Ecto neural progenitor cell (in vitro differentiated cells): ENCODE measurements around the gene DOCK4.

ENCODE experiments used
- DNase-seq: peaks from one replicate; pipeline ENCODE4 v3.0.0-alpha.2; 2018; ENCODE audit warnings: low spot score

Gene DOCK4

DNA sequence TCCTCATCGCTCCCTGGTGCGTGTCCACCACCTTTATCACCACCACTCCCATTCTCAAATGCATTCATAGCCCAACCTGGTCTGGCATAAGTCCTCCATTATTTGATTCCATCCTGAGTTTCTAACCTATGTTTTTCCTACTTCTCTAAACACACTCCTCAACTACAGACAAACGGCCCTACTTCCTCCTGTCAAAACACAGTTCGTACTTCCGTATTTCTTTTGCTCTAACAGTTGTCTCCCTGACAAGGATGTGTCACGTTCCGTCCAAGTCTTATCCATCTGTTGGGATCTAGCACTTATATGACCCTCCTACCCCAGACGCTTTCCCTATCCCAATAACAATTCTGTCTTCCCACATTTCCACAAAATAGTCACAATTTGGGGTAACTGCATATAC lies 46.8 kb downstream of the DOCK4 start:
- DNase-seq, result no peak

DNA sequence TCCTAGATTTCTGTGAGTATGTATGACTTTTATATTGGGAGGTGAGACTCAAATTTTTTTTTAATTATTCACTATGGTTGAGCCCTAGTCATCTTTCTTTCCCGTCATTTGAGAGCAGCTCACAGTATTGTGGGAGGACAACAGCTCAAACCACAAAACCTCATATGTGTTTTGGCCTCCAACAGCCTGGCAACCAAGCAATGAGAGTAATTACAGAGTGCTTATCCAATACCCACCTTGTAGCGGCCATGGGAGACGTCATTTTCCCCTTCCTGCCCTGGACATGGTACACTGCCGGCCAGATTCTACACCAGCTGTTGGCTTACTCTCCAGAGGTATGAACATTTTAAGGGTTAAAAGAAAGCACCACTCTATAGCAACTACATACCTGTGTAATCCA lies 49.1 kb downstream of the DOCK4 start:
- DNase-seq, result no peak

DNA sequence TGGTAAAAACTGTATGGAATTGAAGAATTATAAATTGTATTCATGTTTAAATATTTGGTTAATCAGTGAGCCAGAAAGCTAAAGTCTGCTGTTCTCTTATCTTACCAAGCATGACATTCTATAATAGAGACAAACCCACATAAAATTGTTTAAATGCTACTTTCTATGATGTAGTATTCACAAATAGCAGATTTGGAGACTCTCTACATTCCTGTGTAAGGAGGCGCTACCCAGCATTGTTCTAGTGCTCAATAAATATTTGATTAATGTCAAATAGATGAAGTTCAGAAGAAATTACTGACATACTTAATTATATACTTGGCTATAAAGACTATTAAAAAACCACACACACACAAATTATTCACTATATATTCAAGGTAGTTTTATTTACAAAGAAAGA lies 49.8 kb downstream of the DOCK4 start:
- no peak for DNase-seq

DNA sequence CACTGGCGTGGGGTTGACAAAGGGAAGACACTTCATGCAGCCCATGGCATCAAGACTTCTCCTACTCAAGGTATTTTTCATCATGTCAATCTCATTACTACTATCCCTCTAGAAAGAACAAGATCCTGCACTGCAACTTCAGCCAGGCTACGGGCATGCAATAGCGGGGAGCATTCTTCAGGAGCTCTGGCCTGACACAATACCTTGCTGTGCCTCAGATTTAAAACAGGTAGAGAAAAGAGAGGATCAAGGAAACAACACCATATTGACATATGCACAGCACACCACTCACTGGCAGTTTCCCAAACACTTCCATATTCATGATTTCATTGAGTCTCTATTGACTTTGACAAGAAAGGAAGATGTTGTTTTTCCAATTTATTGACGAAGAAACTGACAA lies 51.5 kb downstream of the DOCK4 start:
- DNase-seq, result no peak

DNA sequence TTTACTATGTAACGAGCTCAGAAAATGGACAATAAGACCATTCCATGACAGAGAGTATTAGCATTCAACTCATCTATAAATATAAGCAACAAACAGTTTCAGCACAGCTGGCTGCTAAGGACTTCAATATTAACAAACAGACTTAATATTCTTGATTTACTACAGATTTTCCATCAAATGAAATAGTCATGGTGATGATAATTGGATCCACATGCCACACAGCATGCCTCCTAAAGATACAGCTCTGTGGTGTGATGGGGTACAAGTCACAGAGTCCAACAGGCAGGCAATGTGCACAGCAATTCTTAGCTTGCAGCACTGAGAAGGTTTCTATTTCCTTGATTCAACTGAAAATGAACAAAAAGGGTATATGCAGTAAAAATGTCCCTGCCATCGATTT lies 54.0 kb downstream of the DOCK4 start:
- no peak for DNase-seq

DNA sequence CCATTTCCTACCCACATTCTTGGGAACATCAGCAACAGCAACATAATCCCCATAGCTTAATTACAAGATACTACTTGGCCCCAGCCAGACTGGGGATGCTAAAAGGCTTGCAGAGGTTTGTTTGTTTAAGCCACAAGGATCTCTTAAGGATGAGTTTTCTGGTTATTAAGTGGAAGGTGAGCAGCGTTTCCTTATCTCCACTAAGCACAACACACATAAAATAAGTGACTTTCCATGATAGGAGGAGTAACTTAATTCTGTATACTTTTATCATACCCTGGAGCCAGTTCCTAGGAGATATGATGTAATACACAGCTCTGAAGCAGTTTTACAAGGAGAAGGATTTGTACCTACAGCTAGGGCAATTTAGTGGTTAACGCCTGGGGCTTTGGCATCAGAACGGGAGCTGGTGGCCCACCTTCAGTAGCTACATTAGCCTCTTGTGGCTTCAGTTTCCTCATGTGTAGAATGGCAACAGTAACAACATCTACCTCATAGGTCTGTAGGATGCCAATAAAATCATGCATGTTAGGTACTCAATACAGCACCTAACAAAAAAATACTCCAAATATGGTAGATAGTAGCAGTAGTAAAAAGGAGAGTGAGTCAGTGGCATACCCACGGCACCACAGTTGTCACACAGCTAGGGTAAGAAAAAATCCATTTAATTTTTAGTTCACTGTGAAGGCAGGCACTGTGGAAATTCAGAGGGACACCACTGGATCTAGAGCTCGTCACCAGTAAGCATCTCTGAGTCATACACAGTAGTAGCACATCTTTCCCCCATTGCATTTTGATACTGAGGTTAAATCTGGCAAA lies 55.2 kb downstream of the DOCK4 start:
- DNase-seq, result no peak

DNA sequence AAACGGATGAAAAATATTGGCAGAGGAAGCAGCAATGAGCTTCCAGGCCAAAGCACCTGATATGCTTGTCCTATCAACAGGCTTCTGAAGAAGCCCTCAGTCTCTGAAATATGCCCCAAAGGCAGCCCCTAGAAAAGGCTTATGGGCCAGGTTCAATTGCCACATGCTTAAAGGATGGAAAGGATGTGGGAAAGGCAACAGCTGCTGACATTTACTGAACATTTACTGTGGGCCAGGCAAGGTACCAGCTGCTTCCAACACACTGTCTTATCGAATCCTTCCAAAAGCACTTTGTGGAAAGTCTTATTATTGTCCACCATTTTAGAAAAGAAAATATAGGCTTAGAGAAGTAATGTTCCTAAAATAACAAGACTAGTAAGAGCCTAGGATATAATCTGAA lies 56.5 kb downstream of the DOCK4 start:
- DNase-seq, result no peak

DNA sequence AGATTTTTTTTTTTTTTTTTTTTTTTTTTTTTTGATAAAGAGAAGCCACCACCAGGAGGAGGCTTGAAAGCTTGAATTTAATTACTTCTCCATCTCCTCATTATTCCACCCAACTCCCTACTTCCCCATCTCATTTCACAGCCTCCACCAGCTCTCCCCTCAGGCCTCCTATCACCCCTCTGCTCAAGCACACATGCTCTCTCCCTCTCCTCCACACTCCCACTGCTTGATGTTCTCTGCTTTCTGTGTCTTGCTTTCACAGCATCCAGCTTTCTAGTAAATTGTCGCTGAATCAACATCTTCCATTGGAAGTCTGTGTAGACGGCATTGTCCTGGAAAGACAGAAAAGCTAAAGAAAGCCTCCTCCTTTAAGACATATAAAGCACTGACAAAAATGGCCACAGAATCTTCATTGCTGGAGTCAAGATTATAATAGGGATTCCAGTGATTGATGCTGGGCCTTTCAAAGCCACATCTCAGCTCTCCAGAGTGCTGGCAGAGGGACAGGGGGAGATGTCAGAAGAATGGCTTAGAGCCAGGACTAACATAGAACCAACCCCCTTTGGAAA lies 58.3 kb downstream of the DOCK4 start:
- DNase-seq, result no peak

DNA sequence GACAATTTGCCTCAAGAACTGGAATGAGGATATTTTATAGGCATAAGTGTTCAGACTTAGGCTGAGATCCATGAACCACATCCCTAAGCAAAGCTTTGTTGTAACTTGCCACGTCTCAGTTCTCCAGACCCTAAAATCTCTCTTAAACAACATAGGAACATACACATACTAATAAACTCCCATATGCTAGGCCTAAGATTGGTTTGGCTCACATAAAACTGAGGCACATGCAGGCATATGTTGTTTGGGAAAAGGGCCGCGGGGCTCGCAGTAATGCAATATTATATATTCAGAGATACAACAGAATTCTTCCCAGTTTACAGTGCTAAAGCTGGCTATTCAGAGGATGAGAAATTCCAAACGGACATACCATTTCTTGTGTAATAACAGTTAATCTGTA lies 61.0 kb downstream of the DOCK4 start:
- DNase-seq, result no peak

DNA sequence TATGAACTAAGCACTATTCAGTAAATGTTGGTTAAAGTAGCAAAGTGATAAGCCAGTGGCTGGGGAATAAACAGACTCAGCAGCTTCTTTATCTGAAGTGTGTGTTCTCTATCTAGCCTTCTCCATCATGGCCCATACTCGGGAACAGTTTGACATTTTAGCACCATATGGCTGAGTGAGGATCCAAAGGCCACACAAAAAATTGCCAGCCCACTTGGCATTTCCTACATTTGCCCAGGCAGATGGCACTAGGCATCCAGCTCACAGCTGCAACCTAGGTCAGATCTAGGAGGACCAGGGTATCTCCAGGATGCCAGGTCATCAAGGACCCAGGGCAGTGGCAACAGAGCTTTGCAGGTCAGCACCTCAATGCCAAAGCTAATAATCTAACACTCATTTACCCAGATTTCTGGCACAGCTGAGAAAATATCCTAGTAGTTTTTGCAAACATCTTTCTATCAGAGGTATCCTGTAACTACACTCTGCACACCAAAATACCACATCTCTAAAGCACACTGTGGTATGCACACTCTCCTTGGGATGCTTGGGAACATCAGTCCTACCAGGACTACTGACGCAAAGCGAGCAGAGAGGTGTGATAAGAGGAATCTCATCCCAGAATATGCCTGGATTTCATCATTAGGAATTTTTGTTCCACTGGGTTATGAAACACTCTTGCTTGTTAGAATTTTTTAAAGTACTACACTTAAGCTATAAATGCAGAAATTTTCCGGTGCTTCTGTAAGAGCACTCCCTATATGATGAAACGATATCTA lies 61.7 kb downstream of the DOCK4 start:
- no peak for DNase-seq

DNA sequence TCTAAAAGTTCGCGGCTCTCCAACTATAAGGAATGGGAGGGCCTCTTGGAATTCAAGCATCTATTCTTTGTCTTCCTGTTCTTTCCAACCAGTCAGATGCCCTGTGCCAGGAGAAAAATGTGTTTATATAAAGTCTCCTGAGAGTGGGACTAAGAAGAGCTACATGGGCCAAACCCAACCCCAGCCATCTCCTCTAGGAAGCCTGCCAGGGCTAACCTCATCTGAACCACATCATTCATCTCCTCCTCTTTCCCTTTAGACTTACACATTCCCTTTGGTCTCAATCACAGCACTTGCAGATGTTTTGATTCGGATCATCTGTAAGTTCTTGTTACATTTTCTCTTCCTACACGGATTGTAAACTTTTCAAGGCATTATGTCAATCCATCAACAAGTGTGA lies 62.6 kb downstream of the DOCK4 start:
- no peak for DNase-seq

DNA sequence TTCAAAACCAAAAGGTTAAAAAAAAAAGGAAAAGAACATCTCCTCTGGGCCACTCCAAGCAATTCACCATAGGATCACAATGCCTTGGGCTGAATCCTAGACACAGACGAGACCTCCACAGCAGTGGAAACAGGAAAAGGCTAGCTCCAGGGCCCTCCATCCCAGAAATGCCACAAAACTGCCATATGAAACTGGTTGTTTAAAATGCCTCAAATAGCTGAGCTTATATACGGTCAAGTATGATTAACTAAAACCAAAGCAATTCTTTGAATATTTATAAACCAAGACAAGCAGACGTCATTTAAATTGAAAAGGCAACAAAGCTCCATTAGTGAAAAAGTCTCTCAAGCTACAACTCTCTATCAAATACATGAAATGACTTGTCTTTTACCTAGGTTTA lies 63.1 kb downstream of the DOCK4 start:
- DNase-seq, result no peak

DNA sequence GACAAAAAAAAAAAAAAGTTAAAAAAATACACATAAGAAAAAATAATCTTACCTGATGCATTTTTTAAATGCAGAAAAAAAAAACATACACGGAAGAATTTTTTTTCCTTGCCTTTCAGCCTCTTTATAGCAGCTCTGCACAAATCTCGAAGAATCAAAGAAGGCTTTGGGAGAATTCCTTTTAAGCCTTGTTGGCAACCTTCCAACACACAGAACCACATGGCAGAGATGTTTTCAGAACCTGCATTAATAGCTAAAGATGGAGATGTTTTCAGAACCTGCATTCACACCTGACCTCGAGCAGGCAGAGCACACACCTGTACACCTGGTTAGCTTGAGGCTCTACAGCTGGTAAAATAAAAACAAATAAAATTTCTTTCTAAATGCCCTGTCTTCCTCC lies 65.6 kb downstream of the DOCK4 start:
- no peak for DNase-seq

DNA sequence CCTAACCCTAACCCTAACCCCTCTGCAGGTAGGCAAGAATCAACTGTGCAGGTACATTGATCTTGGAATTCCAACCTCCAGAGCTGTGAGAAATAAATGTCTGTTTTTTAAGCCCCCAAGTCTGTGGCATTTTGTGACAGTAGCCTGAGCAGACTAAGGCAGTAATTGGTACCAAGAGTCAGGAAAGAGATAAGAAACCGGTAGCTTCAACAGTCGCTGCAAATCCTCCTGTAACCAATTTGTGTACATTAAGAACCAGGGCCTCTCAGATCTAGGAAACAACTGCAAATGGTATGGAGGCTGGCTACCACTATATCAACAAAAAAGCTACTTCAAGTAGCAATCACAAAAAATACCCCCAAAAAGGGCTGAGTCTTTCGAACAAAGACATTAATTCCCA lies 67.3 kb downstream of the DOCK4 start:
- no peak for DNase-seq

DNA sequence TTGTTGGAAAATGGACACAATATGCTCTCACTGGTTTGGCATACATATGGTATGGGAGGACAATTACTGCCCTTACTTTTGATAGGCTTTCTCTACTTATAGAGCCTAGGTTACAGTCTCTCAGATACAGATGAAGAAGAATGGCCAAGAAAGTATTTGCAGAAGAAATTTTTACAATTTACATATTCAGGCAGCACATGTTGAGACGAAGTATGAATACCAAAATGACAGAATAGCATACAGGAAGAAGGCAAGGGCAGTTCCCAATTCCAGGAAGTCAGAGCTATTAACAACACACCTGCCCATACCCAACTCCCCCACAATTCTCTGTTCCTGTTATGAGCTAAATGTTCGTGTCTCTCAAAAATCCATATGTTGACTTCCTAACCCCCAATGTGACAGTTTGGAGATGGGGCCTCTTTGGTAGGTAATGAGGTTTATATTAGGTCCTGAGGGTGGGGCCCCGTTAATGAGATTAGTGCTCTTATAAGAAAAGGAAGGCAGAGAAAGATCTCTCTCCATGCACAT lies 67.8 kb downstream of the DOCK4 start:
- no peak for DNase-seq

DNA sequence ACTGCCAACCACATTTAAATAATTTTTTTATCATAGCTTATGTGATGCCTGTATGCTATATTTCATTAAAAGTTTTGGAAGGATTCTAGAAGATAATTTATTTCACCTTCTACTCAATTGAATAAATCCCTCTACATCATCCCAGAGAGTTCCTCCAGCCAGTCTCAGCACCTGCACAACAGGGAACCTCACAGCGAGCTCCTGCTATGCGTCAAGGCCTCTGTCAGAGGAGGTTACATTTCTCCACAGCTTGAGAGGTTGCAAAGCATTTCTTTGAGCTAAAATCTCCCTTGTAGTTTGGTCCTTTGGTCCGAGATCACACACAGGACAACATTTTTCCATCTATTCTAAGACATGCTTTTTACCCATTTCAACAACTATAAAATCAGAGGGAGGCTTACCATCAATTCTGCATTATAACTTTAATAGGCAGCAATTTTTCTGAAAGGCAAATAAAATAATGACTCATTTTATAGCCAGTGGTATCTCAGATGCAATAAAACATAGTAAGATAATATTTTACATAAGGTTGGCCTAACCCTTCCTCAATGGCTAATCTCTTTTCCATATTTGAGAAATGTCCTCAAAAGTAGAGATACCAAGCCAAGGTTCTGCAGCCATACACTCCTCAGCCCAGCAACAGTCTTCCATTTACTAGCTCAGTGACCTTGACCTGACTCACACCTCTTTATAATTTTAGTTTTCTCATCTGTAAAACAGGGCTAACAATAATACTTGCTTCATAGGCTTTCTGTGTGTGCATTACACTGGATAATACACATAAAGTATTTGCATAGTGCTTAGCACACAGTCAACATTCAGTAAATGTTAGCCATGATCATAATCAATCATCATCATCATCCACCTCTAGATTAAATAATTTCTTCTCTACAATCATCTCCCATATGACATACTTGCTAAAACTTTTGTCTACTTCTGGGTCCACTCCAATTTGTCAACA lies 68.8 kb downstream of the DOCK4 start:
- no peak for DNase-seq

DNA sequence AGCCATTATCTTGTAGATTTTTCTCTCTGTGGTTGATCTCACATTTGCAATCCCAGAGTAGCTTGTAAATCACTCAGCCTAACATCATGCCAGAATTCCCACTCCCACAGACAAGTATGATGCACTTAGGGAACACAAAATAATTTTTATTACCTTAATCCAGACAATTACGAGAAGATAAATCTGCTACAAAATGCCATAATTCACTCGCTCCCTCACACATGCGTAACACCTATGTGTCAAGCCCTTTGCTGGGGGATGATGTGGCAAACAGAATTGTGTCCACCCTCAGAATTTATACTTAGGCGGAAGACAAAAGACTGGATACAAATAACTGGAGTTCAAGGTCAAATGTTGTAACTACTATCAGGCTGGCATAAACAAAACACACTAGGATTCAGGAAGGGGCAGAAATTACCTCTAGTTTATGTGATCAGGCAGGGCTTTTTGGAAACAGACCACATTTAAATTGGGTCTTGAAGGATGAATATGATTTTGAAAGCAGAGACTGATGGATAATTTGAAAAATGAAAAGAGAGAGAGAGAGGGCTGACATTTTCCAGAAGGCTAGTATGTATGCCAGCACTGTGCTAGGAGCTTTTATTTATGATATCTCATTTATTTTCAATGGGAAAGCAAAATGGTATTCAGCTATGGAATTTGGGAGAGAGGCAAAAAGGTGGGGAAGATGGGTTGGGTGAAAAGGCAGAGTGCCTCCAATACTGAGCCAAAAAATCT lies 69.8 kb downstream of the DOCK4 start:
- no peak for DNase-seq

DNA sequence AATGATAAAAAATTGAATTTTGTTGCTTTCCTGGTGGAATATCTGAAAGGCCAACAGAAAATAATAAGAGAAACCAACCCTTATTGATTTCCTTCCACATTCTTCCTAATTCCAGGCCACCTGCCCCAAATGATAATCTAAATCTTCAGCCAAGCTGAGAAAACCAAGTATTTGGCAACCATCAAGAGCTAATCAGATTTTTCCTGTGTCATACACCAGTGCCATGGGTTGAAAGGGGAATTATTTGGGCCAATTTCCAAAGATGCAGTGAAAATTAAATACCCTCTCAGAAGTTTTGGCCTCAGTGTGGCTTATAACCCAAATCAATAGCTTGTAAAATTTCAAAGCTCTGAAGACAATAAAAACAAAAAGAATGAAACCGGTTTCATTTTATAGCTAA lies 70.4 kb downstream of the DOCK4 start:
- no peak for DNase-seq

DNA sequence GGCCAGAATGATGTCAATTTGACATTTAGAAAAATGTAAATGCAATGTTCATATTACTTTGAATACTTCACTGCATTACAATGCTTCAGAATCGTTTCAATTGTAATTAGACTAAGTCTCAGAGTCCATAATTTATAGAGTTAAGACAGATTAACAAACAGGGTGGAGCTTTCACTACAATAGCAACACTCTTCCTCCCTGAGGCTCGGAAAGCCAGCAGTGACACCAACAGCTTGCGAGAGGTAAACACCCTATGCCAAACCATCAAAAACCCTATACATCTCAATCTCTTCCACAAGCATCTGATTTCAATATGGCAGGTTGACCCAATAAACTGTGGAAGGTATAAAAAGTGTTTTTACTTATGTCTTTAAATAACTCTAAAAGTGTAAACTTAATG lies 72.2 kb downstream of the DOCK4 start:
- no peak for DNase-seq

DNA sequence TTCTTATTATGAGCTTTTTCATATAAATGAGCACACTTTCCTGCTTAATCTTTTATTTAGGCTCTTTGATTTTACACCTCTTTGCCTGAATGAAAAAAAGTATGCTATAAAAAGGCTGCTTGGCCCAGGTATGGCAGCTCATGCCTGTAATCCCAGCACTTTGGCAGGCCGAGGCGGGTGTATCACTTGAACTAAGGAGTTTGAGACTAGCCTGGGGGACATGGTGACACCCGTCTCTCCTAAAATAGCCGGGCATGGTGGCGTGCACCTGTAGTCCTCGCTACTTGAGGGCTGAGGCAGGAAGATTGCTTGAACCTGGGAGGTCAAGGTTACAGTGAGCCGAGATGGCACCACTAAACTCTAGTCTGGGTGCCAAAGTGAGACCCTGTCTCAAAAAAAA lies 72.9 kb downstream of the DOCK4 start:
- DNase-seq, result no peak

DNA sequence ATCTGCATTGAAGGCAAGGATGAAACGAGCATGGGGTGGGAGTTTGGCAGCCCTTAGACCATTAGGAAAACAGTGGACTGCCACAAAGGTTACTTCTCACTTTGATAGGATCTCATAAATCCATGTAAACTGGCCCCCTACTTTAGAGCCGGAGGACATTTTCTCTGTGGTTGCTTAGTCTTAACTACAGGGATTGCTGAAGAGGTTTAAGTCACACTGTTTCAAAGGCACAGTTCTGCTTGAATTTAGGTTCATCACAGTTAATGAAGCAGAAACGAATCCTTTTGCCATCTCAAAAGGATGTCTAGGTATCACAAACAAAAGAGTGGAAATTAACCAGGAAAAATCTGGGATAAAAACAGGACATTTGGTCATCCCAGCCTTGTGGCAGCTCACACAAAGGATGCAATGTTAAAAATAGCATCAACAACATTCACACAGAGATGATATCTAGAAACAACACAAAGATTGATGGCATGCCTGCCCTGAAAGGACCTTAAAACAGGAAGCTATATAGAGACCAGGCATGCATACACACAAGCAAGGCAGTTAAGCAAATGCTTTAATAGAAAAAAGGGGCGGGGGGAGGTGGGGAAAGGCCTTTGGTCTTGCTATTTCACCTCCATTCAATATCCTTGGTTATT lies 74.0 kb downstream of the DOCK4 start:
- no peak for DNase-seq
